GM23248 (cell line): Measurements from ENCODE around the gene TLR8.
"Not testable (repeated sequence)": the region's sequence is repeated elsewhere in the genome, so short reads cannot be mapped to it uniquely, and the experiment has no call there.

Source experiments
- EZH2 ChIP-seq: fragments of 200-600 bp; sonication (generic); IDR thresholded peaks from 2 replicates; pipeline ENCODE4 v1.6.1; 2018; ENCODE audit warnings: antibody characterized with exemption, mild to moderate bottlenecking; ENCODE audit not compliant: insufficient read depth, poor library complexity, severe bottlenecking
- EZH2phosphoT487 ChIP-seq: fragments of 200-600 bp; sonication (generic); IDR thresholded peaks from 2 replicates; pipeline ENCODE4 v1.6.1; 2018; ENCODE audit warnings: antibody characterized with exemption, moderate library complexity, mild to moderate bottlenecking, low read depth; ENCODE audit not compliant: insufficient read depth

DNA sequence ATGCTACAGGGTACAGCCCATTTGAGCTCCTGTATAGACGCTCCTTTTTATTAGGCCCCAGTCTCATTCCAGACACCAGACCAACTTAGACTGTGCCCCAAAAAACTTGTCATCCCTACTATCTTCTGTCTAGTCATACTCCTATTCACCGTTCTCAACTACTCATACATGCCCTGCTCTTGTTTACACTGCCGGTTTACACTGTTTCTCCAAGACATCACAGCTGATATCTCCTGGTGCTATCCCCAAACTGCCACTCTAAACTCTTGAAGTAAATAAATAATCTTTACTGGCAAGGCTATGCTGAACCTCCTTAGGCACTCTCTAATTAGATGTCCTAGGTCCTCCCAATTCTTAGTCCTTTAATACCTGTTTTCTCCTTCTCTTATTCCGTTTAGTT, 38.0 kb downstream of the TLR8 start:
- not testable (repeated sequence) for TF ChIP-seq EZH2, EZH2phosphoT487
